DMS 273 (cell line): Measurements from ENCODE around the gene CD47.

Source experiments
- DNase-seq: peaks from one replicate; lab custom pipeline; 2025; ENCODE audit not compliant: unreplicated experiment; lab: John Stamatoyannopoulos, UW

CD47 gene

DNA sequence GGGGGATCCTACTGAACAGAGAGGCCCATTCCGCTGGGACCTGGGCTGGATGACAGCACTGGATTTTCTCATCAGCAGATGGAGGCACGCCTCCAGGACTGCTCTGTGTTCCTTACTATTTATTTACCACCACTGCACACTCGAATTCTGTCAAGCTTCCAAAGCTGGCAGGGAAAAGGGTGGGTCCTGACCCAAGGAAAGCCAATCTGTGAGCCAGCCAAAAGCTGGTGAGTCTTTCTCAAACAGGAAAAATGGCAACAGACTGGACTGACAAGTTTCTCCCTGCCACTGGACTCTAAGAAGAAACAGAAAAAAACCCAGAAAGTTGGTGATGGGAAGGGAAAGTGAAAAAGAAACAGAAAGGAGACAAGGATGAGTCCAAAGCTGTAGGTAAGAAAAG lies 37.8 kb downstream of the CD47 start:
- DNase-seq, result no peak

DNA sequence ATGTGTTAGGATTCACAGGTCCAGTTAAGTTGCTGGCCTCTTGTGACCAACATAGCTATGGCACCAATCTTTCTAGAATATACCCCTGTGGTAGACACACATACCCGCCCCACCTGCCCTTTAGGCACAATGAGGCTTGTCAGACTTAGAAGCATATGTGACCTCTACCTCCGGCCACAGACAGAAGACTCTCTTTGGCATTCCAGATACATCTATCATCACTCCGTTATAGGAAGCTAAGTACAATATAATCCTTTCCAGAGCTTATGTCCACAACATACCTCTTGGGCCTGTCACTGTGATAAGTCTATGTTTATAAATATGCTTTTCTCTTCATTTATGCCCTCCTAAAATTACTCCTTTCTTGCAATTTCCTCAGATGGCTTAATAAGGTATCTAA lies 39.8 kb downstream of the CD47 start:
- DNase-seq, result no peak

DNA sequence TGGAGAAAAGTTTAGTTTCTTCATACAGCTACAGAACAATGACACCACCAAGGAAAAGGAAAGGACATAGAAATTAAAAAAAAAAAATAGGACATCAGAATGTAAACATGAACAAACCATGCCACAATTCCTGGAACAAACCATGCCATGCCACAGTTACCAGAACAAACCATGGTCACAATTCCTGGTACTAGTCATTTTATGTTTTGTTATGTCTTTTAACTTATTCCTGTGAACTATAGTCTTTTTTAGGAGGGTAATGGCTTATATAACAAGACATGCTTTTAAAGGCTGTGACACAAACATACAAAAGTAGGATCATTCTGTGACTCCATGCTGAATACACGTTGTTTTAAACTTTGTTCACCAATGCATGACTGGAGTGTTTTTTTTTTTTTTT lies 42.8 kb downstream of the CD47 start:
- DNase-seq, result no peak

DNA sequence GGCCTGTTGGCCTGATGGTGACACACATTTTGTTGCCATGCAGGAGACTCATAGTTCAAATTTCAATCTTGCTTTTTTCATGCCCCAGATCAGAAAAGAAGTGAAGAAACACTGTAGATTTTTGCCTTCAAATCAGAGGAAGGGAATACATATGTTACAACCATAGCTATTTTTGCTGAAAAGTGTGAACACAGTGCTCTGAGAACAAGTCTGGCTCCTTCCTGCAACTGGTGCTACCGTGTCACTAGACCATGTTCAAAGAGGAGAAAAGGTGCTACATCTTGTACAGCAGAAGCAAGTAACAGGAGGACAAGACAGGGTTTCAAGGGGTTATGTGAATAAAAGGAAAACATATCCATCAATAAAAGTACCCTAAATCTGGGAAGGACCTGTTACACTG lies 44.6 kb downstream of the CD47 start:
- no peak for DNase-seq

DNA sequence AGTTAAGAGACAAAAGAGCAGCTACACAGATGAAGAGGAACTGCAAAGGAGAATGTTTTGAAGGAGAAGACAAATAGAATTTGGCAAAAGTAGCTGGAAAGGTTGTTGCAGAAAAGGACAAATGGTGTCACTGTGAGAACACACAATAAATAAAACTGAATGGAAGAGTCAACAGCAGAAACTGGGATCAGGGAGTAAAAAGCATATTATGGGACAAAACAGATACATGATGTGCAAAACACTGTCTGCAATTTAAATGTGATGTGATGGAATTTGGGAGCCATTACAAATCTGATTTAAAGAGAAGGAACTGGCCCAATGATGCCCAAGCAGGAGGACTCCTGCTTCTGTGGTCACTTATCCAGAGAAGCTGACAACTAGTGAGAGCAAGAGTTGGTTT lies 46.1 kb downstream of the CD47 start:
- DNase-seq, result no peak

DNA sequence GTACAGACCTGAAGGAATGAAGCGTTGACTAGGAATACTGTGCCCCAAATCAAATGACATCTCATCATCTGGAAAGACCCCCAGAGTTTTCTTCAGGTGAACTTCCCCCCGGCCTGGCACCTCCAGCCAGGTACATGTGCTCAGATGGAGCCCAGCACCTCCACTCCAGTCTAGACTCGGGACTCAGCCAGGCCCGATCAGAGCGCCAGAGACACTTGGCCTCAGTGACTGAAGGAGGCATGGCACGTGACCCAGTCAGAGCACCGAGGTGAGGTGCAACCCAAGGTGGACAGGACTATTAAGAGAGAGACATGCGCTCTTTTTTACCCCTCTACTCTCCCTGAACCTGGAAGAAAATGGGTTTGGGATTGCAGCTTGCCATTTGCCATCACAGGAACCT lies 48.5 kb downstream of the CD47 start:
- DNase-seq, result no peak

DNA sequence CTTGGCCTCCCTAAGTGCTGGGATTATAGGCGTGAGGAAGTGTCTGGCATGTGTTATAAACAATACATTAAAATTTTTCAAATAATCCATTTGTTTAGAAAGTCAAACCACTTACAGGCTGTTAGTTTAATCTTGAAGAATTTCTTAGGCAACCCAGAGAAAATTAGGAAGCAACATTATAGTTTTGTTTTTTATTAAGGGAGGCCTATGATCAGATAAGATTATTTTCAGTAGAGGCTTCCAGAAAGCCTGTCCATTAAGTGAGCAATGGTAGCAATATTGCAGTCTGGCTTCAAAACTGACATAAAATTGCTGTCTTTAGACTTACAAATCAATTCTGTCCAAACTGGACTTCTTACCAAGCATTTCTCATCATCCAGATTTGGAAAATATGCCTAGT lies 49.6 kb downstream of the CD47 start:
- no peak for DNase-seq

DNA sequence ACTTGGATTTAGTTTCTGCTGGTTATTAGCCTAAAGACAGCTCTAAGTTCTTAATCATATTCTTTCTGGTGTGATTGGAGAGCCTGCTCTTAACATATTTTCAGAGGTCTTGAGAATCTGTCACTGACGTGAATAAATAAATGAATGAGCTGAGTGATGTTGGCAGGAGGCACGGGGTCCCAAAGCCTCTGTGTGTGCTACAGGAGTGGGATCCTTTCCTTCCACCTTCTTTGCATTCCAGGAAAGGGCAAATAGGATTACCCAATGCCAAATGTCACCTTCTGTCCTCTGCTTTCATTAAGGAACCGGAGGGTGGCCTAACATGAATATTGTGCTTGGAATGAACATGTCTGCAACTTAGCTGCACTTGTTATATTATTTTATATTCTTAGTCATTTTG lies 53.1 kb downstream of the CD47 start:
- no peak for DNase-seq

DNA sequence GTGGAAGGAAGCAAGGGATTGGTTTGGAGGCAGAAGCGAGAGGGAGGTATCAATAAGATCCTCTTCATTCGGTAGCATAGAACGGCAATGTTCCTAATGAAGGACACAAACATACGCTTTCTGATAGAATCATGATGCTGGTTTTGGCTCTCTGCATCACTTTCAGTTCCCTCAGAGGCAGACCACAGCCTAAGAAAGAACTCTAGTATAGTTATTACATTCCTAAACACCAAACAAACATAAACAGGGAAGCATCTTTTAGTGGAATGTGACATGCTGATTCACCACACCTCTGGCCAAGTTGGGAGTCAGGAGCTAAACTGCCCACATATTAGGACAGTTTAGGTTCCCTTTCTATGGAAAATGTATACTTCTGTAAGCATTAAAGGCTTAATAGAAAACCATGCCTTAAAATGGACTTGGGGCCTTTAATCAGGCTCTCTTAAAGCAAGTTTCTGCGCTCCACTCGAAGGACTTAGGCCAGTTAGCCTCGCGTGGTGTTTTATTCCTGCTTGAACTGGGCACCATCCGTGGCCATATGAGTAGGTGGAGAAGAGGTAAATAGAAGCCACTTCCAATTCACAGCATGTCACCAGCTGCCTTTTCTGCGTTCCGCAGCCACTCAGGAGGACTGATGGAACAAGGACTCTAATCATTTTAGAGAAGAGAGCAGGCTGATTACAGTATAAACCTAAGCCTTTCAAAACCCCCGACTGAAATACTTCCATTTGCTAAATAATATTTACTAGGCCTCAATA lies 53.7 kb downstream of the CD47 start:
- DNase-seq, result no peak

DNA sequence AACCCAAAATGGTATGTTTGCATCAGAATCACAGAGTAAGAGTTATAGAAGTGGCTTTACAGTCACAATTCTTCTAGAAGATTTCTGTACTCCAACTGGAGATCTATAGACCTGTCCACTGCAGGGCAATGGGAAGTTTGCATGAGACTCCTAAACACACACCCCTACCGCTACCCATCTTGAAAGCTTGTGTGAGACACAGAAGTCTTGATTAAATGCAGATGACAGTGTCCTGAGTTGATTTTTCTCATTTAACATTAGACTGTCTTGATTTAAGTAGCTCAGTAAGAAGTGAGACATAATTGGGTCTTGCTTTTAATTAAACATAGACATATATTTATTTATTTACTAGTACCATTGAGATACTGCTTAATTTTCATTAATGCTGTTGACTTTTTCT lies 54.4 kb downstream of the CD47 start:
- DNase-seq, result no peak

DNA sequence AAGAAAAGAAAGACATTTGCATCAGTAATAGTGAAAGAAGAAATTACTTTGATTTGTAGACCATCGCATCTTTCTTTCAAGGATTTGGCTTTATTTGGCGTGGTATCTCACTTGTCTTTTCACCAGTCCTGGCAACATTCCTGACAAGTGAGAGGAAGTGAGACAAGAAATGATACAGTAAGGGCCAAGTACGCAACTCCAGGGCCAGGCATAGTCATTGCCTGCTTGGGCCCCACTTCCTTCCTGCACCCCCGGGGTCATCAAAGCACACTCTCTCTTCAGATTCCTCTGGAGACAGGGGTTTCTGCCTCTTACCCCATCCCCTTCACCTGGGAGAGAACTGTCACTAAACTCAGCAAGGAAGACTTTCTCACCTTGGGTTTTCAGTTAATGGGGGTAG lies 55.1 kb downstream of the CD47 start:
- DNase-seq, result no peak

DNA sequence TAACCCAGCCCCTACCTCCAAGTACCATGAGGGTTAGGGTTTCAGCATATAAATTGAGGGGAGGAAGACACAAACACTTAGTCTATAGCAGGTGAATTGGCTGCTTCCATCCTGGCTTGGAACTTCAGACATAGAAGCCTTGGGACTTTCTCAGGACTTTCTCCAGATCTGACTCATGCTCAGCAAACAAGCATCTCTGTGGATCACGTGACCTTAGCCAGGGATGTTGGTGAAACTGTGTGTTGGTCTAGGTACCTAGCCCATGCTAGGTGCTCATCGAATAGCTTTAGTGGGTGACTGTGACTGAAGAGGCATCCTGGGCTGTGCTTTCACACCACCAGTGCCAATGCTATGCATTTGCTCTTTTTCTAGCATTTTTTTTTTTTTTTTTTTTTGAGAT lies 58.9 kb downstream of the CD47 start:
- DNase-seq, result no peak

DNA sequence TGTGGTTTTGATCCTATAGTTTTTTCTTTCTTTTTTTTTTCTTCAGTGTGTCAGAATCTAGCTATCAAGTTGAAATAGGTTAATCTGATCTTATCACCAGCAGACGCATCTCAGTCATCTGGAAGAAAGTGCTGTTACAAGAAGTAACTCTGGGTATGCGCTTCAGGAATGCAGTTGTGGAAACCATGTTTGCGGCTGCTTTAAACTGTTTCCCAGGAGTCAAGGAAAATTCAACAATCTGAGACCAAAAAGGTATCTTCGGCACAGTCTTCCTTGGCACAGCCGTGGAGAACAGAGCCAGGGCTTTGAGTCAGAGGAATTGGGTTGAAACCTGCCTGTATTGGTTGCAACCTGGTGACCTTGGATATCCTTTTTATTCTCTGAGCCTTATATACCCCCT lies 59.9 kb downstream of the CD47 start:
- no peak for DNase-seq

DNA sequence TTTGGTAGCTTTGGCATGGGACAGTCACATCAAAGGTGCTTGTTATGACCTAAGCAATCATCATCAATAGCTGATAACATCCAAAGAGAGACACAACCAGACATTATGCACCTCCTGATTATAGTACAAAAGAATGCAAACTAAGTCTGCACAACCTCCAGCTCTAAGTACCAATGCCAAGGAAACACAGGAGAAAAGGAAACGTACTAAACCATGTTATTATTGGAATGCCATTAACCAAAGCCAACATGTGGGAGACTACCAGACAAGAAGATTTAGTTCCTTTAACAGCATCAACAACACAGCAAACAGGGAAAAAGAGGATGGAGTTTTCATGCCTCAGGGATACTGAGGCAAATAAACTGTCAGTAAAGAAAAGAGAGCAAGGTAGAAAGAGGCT lies 61.4 kb downstream of the CD47 start:
- no peak for DNase-seq

DNA sequence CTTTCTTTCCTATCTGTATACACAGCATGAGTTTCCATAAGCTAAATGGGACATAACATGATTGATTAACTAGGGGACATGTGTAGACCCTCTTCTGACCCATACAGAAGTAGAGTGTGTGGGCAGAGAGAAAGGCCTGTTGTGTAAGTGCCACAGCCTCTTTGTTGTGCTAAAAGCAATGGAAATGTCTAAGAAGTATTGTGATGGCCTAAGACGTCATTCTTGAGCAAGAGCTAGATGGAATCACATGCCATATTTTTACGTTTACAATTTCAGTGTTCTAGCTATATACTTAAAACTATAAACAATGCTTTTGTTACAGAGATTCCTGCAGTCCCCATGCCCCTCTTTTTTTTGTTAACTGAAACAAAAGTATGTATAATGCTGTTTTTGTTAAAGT lies 61.9 kb downstream of the CD47 start:
- DNase-seq, result no peak

DNA sequence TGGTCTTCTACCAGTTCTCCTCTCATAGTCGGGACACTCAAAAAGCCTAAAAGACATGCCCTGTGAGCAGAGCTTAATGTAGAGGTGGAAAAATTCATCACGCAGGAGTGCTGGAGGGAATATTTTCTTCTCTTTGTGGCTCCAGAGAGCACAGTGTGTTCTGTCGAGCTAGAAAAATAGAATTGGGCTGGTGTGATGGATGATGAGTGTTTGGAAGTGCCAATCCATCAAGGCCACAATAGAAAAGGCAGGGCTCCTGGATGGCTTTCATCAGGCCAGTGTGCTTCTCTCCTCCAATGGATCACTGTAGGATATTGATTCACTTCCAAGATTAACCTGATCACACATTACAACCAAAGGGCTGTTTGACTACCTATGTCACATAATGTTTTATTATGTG lies 65.7 kb downstream of the CD47 start:
- no peak for DNase-seq

DNA sequence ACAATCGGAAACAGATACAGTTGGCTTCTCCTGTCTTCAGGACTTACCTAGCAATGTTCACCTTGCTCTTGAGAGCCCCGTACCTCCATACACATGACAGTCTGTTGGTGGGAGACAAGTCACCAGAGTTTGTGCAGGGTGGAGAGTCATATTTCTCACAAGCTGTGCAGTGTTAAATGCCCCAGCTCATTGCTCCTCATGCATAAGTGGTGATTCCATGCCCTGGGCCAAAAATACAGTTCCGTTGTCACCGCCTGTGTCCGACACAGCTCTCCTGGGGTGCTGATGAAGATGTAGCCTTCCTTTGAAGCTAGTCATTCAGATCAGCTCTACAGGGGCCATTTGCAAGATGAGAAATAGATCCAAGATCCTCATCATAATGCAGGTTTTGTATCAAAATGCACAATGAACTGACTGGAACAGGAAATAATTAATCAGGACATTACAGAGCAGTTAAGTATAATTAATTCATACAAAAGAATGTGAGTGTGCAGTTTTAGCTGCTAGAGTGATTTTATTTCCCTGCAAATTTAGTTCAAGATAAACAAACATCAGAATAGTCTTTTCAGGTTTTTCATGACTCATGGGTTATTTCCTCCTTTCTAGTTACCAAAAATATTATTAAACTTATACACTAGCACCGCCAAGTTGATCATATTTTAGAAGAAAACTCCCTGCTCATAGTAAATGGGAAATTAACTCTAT lies 66.5 kb downstream of the CD47 start:
- DNase-seq, result no peak

DNA sequence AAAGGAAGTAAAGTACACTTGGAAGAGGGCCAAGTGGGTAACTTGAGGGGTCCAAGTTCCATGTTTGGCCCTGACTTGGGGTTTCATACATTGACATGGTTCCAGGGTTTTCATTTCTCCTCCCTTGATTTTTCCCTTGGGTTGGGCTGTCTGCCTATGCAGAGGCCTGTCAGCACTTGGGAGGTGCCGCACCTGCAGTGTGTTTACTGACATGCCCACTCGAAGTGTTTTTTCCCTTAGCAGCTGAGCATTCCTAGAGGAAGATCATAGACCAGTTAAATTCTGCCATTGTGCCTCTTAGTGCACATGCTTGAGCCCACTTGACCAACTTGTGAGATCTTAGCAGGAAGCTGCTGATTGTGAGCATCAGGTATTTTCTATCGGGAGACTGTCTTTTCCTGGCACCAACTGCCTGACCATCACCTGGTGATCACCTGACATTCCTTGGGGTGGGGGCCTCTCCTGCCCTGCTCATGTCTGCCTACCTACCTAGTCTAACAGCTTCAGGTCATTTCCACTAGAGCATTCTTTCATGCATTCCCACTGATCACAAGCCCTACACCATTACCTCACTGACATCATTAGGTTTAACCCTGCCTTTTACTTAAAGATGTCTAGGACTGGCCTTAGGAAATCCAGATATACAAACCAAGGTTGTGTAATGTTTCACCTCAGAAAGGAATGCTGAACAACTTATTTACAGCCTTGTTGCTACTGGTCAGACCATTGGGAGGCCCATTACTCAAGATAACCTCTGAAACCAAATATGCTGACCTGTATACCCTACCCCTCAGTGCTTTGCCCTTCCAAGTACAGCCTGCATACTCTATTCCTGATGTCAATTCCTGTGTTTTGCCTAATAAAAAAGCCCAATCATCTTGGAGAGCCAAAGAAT lies 68.3 kb downstream of the CD47 start:
- DNase-seq, result no peak

DNA sequence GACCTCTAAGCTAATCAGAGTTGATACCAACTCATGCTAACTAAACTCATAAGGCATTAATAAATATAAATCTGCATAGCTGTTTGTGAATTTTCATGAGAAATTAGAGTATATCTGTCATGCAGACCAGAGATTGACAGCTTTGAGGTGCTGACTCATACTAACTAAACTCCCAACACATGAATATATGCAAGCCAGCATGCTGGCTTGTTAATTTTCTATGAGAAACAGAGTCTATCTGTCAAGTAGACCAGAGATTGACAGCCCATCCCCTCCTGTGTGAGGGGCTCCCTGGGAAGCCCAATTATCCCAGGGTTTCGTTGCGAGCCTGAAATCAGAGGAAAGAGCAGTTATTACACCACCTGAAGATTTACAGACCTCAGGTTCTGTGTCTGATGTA lies 69.3 kb downstream of the CD47 start:
- DNase-seq, result no peak

DNA sequence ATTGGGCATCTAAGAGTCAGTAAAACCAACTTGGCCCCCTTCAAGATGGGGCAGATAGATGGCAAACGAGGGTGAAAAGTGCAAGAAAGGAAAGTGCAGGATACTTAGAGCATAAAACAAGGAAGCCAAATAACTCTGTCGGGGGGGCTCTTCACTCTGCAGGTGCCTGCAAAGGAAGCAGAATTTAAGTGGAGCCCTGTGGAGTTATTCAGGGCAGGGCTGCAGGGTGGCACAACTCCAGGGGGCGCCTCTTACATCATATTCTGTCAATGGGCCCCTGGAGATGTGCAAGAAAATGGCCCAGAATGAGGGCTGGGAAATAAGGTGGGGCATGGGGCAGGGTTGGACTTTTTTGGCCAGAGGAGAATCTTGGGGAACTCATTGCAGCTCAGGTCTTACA lies 69.7 kb downstream of the CD47 start:
- DNase-seq, result no peak

DNA sequence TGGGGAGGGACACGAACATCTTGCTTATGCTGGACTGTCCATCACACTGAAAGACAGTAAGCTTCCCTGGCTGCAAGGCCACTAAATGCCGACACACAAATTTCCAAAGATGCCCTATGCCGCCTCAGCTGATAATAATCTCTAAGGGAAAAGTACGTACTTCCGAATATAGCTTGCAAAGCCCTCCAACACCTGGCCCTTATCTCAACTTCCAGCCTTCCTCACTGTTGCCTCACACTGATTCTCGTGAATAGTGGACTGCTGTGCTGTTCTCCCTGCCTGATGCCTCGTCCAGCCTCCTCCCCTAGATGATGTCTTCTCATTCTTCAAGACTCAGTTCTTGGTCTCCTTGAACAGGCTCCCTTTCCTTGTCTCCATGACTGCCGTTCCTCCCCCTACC lies 72.3 kb downstream of the CD47 start:
- no peak for DNase-seq

DNA sequence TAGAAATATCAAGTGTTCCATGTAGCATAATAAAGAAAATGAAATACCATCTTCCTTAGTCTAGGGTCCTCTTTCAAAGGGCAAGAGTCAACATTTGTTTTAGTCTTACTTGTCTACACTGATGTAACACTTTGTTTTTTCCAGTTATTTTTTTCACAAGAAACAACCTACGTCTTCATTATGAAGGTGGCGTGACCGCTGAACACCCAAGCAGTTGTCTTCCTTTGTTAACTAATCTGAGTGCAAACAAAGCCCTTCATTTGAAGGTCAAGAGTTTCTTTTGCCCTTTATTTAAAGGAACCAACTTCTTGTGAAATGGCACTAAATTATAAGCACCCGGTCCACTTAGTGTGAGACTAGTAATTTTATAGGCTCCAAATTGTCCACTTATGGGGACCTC lies 73.2 kb downstream of the CD47 start:
- DNase-seq, result no peak
